Kidney tubule cell (primary cell): Measurements from ENCODE around the gene SMC1A.
"Not testable (repeated sequence)": the region's sequence is repeated elsewhere in the genome, so short reads cannot be mapped to it uniquely, and the experiment has no call there.

Experiments used
- DNase-seq: peaks from one replicate; pipeline ENCODE4 v3.0.0-alpha.2; 2018; ENCODE audit warnings: low spot score

The SMC1A gene

GRCh38 chrX:53422086-53422860, at the start of gene SMC1A:
SMC1A (minus strand) TSS chrX:53422654; CDS start chrX:53422600, 54 bp downstream.
- peak; percentile 99 for DNase-seq

DNA sequence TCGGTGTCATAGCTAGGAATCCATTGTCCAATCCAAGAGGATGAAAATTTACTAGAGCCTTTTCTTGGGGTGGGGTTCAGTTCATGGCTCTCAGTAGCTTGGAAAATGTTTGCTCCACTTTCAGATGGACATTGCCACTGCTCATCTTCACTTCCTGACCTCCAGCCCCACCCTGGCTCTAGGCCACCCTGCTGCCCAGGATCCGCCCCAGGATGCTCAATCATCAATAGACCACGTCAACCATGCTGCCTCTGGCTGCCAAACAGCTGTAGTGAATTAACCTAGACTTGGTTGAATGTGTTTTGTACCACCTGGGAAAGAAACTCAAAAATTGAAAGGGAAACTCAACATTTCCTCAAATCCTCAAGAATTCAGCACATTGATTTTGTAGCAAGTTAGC, 48.9 kb upstream of the SMC1A start:
- no peak for DNase-seq

GRCh38 chrX:53468659-53469058, 46.2 kb upstream of the SMC1A start:
- DNase-seq: not testable (repeated sequence)

DNA sequence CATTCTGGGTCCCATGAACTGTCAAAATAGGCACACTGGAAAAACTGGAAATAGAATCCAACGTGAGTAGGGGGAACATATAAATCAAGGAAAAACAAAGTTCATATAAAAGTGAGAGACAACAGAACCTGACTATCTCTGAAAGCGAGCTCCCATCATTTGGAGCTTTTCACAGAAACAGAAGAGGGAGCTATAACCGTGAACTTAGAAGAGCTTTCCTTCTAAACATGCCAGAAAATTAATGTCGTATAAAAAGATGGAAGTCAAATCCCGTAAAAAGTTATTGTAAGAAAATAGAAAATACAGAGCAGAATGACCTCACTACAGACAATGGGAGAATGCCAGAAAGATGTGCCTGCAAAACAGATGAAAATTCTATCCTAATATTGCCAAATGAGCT, 35.6 kb upstream of the SMC1A start:
- no peak for DNase-seq

DNA sequence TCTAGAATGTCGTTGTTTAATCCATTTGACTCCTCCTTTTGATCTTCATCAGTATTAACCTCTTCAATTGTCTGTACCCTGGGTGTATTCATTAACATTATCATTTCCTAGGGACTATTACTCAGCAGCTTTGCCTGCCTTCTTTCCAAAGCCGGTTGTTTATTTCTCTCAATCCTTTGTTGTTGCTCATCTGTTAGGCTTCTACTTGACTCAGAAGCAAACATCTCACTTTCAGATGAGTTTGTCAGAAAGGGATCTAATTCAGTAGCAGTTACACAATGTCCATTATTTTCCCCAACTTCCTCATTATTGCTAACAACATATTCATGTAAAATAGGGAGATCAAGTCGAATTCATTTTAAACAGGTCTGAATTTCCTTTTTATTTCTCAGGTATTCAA, 33.8 kb upstream of the SMC1A start:
- DNase-seq: peak; percentile 47

GRCh38 chrX:53452812-53453211, 30.4 kb upstream of the SMC1A start:
- no peak for DNase-seq

GRCh38 chrX:53449632-53450031, 27.2 kb upstream of the SMC1A start:
- peak; percentile 35 for DNase-seq

GRCh38 chrX:53447441-53447840, 25.0 kb upstream of the SMC1A start:
- DNase-seq: no peak

DNA sequence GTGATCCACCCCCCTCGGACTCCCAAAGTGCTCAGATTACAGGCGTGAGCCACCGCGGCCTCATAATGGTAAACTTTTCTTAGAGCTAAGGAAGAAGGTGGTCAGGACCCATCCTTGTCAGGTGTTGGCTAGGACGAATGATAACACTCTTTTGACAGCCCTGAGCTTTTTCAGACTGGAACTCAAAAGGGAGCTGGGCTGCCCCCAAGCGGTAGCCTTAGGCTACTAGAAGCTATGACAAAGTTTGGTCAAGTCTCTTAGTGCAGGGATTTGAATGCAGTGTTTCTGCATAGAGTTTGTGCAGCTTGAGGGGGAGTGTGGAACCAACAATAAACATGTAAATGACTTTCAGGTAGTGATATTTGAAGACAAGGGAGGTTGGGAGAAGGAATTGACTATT, 23.5 kb upstream of the SMC1A start:
- peak; percentile 50 for DNase-seq

DNA sequence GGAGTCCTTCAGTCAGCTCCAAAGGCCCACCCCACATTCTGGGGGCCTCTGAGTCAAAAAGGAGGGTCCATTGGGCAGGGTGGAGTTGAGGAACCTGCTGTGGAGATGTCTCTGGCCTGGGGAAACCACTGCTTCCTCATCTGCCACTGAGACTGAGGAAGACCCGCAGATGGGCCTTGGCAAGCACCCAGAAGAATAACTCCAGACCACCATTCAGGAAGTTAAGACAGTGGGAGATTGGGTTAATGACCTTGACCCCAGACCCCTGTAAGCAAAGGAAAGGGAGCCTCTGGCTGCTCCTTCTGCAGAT, 19.8 kb upstream of the SMC1A start:
- no peak for DNase-seq

DNA sequence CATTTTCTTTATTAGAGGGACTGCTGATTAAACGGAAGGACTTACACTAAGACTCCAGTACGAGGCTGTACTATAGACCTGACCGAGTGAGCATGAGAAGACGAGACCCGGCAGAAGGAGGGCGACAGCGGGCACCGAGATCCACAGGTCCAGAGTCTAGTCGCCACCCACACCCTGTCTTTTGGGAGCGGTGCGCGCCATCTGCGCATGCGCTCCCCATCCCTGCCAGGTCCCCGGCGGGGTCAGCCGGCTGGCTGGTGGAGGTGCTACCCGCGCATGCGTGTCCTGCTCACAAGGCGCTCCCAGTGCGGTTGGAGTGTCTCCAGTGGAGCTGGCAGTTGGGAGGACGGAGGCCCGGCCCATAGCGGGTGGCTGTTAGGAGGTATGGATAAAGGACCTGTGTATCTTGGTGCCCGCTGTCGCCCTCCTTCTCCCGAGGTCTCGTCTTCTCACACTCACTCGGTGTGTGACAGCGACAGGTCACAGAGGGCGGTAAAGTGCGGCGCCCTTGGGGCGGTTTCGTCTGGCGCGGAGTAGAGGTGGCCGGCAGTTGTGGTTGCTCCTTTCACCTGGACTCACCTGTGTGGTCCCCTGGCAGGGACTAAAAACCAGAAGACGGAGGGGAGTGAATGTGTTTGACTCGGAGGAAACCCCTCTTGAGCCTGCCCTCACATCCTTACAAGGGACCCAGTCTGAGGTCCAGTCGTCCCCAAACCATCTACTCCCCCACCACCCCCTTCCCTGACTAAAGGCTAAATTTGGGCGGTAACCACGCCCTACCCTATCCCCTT, 19.3 kb upstream of the SMC1A start:
- DNase-seq: peak; percentile 81

GRCh38 chrX:53440621-53441517, 18.4 kb upstream of the SMC1A start:
- DNase-seq: peak; percentile 33

GRCh38 chrX:53440101-53440500, 17.6 kb upstream of the SMC1A start:
- DNase-seq: no peak

- no peak for DNase-seq
Measured at GRCh38 chrX:53438832-53439230, 16.4 kb upstream of the SMC1A start.

GRCh38 chrX:53438174-53438831, 15.8 kb upstream of the SMC1A start:
- DNase-seq: no peak

DNA sequence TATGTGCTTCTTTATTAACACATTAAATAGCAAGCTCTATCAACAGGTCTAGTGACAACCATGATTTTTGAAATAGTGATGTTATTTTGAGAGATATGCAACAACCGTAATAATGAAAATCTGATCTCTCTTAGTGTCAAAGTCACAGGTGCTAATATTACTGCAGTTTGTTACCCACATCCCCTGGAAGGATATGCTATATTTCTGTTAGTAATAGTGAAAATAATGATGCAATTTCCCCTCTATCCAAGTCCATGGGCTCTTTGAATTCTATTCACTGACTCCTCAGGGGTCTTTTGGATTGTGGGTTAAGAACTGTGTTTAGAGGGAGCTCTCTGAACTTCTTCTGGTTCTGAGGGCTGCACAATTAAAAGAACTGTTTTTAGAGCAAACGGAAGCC, 14.8 kb upstream of the SMC1A start:
- no peak for DNase-seq

DNA sequence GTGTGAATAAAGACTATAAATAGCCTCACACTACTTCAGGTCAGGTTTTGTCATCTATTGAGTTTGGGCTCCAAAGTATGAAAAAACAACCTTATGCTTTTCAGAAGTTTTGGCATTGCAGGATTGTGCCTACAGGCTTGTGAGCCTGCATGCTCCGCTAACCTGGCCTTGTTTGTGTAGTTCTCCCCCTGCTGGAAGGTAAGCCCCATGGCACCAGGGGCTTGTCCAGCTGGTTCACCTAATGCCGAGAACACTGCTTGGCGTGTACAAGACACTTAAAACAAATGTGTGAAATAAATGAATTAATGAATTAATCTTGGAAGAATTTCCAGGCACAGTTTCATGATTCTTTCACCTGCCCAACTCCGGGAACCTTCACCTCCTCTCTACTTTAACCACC, 13.5 kb upstream of the SMC1A start:
- DNase-seq: peak; percentile 78

GRCh38 chrX:53433651-53434639, 11.5 kb upstream of the SMC1A start, which contains the start of gene HSD17B10:
HSD17B10 (minus strand) TSS chrX:53434370; CDS start chrX:53434345, 25 bp downstream.
- DNase-seq: peak; percentile 84

DNA sequence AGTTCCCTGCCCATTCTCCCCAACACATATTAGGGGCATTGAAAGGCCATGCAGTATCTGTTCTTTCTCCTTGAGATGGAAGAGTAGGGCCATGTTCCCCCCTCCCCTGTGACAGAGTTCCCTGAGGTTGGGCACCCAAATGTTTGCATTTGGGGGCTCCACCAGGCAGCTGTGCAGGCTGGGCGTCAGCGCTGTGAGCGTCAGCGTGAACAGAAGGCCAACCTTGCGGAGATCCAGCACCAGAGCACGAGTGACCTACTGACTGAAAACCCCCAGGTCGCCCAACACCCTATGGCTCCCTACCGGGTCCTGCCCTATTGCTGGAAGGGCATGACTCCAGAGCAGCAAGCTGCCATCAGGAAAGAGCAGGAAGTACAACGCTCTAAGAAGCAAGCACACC, 7.8 kb upstream of the SMC1A start:
- no peak for DNase-seq

DNA sequence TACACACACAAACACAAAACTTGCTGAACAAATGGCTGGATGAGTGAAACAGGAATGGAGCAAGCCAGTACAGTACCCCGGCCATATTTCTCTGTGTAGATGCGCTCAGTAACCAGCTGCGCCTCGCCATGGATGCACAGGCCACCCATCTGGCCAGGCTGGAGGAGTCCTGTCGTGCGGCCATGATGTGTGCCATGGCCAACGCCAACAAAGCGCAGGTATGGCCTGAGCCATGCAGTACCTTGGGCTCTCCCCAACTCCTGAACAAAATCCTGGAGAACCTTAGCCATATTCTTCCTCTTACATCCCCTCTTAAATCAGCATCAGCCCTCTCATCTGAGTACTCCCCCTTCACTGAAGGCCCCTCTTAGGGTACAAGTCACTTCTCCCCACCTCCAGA, 7.3 kb upstream of the SMC1A start:
- DNase-seq: no peak

GRCh38 chrX:53422861-53423306, 430 bp upstream of the SMC1A start, which contains the start of gene RIBC1:
RIBC1 (plus strand) TSS chrX:53422873; CDS start chrX:53426277, 3,404 bp downstream.
- no peak for DNase-seq
